PFSK-1 (cell line): ENCODE measurements around the gene TMEM120B.

Source experiments
- FOXP2 ChIP-seq: optimal IDR thresholded peaks from 2 replicates; pipeline ENCODE3; 2011; ENCODE audit warnings: borderline replicate concordance, control low read depth, inconsistent platforms; ENCODE audit not compliant: insufficient read depth; ENCODE audit errors: extremely low read length, extremely low read depth
- POLR2AphosphoS5 ChIP-seq: IDR thresholded peaks from 2 replicates; pipeline ENCODE4 v1.6.1; 2012; ENCODE audit warnings: low read depth, mild to moderate bottlenecking, control low read depth, low read length, moderate library complexity
- SIN3A ChIP-seq: IDR thresholded peaks from 2 replicates; pipeline ENCODE4 v1.6.1; 2012; ENCODE audit warnings: mild to moderate bottlenecking, low read length, moderate library complexity, borderline replicate concordance; ENCODE audit not compliant: insufficient read depth
- TAF1 ChIP-seq: IDR thresholded peaks from 2 replicates; pipeline ENCODE4 v1.6.1; 2012; ENCODE audit warnings: low read length, control low read depth, borderline replicate concordance; ENCODE audit not compliant: insufficient read depth
- TF ChIP-seq, protein P1 (sequence below), 2 experiments: IDR thresholded peaks; 2 replicates each; pipeline versions ENCODE4 v1.6.1 to v1.8.0; 2011 to 2012; ENCODE audit warnings: low read depth in 2 of 2, low read length in 2 of 2, control low read depth in 1 of 2, inconsistent platforms in 1 of 2, mild to moderate bottlenecking in 1 of 2, moderate library complexity in 1 of 2; ENCODE audit not compliant: insufficient read depth in 1 of 2

DNA sequence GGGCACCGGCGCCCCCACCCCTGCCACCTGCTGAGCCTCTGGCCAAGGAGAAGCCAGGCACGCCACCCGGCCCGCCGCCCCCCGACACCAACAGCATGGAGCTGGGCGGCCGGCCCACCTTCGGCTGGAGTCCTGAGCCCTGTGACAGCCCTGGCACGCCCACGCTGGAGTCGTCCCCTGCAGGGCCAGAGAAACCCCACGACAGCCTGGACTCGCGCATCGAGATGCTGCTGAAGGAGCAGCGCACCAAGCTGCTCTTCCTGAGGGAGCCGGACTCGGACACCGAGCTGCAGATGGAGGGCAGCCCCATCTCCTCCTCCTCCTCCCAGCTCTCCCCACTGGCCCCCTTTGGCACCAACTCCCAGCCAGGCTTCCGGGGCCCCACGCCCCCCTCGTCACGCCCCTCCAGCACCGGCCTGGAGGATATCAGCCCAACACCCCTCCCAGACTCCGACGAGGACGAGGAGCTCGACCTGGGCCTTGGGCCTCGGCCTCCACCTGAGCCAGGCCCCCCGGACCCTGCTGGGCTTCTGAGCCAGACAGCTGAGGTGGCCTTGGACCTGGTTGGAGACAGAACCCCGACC lies 97.8 kb downstream of the TMEM120B start:
- TF ChIP-seq POLR2AphosphoS5 (no peak), TAF1 (no peak), SIN3A (no peak), FOXP2 (no peak)
- TF ChIP-seq, protein P1, sequence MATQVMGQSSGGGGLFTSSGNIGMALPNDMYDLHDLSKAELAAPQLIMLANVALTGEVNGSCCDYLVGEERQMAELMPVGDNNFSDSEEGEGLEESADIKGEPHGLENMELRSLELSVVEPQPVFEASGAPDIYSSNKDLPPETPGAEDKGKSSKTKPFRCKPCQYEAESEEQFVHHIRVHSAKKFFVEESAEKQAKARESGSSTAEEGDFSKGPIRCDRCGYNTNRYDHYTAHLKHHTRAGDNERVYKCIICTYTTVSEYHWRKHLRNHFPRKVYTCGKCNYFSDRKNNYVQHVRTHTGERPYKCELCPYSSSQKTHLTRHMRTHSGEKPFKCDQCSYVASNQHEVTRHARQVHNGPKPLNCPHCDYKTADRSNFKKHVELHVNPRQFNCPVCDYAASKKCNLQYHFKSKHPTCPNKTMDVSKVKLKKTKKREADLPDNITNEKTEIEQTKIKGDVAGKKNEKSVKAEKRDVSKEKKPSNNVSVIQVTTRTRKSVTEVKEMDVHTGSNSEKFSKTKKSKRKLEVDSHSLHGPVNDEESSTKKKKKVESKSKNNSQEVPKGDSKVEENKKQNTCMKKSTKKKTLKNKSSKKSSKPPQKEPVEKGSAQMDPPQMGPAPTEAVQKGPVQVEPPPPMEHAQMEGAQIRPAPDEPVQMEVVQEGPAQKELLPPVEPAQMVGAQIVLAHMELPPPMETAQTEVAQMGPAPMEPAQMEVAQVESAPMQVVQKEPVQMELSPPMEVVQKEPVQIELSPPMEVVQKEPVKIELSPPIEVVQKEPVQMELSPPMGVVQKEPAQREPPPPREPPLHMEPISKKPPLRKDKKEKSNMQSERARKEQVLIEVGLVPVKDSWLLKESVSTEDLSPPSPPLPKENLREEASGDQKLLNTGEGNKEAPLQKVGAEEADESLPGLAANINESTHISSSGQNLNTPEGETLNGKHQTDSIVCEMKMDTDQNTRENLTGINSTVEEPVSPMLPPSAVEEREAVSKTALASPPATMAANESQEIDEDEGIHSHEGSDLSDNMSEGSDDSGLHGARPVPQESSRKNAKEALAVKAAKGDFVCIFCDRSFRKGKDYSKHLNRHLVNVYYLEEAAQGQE (IDR thresholded peaks at IDR 0.05; ENCODE audit: insufficient read depth in 1 of 2, low read depth in 2 of 2, low read length in 2 of 2): no peak
